ENCODE measurements around the gene UTY. TPM values are rescaled to one million over a fixed set of nuclear protein-coding genes. Genes with fewer than 3 reads are reported as not detected.

The UTY gene
- total RNA-seq (2022; extraction: Qiagen RNA extraction; ENCODE audit: low read depth) = 1.9 to 3.6 TPM (median 2.8 TPM) in 5 replicates

GRCh38 chrY:13479828-13480227 is at the start of gene UTY:
UTY (minus strand) TSS chrY:13480033; CDS start chrY:13479665, 368 bp downstream.

Other genes starting within 250 kb of the UTY start
- gene TMSB4Y, start 223.9 kb upstream of the UTY start, total RNA-seq (2022; extraction: Qiagen RNA extraction; ENCODE audit: low read depth) = 0.67 to 0.95 TPM (median 0.87 TPM) in 5 replicates

Data from A549 treated with ZK216348 at 1 μM for 4 hours (cell line).